Type B pancreatic cell (in vitro differentiated cells): ENCODE results near the gene LRRC15. TPM values are rescaled to one million over a fixed set of nuclear protein-coding genes. Genes with fewer than 3 reads are reported as not detected.
A peak's percentile ranks its signal among the peaks of the same experiment; 100 is the strongest.

Experiments
- DNase-seq: peaks from one replicate; pipeline ENCODE4 v3.0.0; 2021; ENCODE audit warnings: mixed read lengths; ENCODE audit not compliant: unreplicated experiment; ENCODE audit errors: extremely low spot score
- H3K27ac Mint-ChIP-seq: 2 replicates; pipeline ENCODE4 v1.8.0; 2021; ENCODE audit warnings: mild to moderate bottlenecking, mixed read lengths
- H3K27me3 Mint-ChIP-seq: 2 replicates; pipeline ENCODE4 v1.8.0; 2021; ENCODE audit warnings: mixed read lengths
- H3K36me3 Mint-ChIP-seq: 2 replicates; pipeline ENCODE4 v1.8.0; 2021; ENCODE audit warnings: mixed read lengths
- H3K4me1 Mint-ChIP-seq: one replicate; pipeline ENCODE4 v1.8.0; 2021; ENCODE audit warnings: mixed read lengths; ENCODE audit not compliant: unreplicated experiment
- H3K4me3 Mint-ChIP-seq: 2 replicates; pipeline ENCODE4 v1.8.0; 2021; ENCODE audit warnings: mild to moderate bottlenecking, mixed read lengths
- H3K9me3 Mint-ChIP-seq: 2 replicates; pipeline ENCODE4 v1.8.0; 2021; ENCODE audit warnings: mixed read lengths
- total RNA-seq: library from RNA; stranded (reverse); gene quantifications from 2 replicates; pipeline ENCODE4 v1.2.1, GENCODE V29; 2021; ENCODE audit warnings: low replicate concordance
- TF ChIP-seq, protein P1 (sequence below): fragments of 200-600 bp; sonication (generic); conservative IDR thresholded peaks from 2 replicates; pipeline ENCODE4 v1.5.0; 2021; ENCODE audit warnings: antibody characterized with exemption, mild to moderate bottlenecking

The LRRC15 gene
- total RNA-seq, 1 donor from 2014 or later, result 0.07 TPM

GRCh38 chr3:194315965-194316361 is 53.6 kb downstream of the LRRC15 start:
- TF ChIP-seq, protein P1, sequence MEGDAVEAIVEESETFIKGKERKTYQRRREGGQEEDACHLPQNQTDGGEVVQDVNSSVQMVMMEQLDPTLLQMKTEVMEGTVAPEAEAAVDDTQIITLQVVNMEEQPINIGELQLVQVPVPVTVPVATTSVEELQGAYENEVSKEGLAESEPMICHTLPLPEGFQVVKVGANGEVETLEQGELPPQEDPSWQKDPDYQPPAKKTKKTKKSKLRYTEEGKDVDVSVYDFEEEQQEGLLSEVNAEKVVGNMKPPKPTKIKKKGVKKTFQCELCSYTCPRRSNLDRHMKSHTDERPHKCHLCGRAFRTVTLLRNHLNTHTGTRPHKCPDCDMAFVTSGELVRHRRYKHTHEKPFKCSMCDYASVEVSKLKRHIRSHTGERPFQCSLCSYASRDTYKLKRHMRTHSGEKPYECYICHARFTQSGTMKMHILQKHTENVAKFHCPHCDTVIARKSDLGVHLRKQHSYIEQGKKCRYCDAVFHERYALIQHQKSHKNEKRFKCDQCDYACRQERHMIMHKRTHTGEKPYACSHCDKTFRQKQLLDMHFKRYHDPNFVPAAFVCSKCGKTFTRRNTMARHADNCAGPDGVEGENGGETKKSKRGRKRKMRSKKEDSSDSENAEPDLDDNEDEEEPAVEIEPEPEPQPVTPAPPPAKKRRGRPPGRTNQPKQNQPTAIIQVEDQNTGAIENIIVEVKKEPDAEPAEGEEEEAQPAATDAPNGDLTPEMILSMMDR, result peak; percentile 2
- H3K36me3 Mint-ChIP-seq, result peaks cover 16% of the 10 kb centered on the region
- no peak for DNase-seq
- H3K4me3 Mint-ChIP-seq, result peak overlapping the region; percentile 63
- H3K27me3 Mint-ChIP-seq, result peaks cover 9% of the 10 kb centered on the region
- H3K9me3 Mint-ChIP-seq, result peaks cover 6% of the 10 kb centered on the region
- peak overlapping the region; percentile 11 for H3K27ac Mint-ChIP-seq
- peaks cover 33% of the 10 kb centered on the region for H3K4me1 Mint-ChIP-seq

GRCh38 chr3:194315088-194315964 is 54.2 kb downstream of the LRRC15 start:
- H3K27me3 Mint-ChIP-seq, result peaks cover 9% of the 10 kb centered on the region
- TF ChIP-seq, protein P1, result peak; percentile 98

GRCh38 chr3:194314388-194315068 is 55.0 kb downstream of the LRRC15 start:
- Mint-ChIP-seq H3K4me1 (peaks cover 43% of the 10 kb centered on the region), H3K4me3 (peak overlapping the region; percentile 78)
- TF ChIP-seq, protein P1, result no peak

More at GRCh38 chr3:194315088-194315964, 54.2 kb downstream of the LRRC15 start:
- peaks cover 37% of the 10 kb centered on the region for H3K4me1 Mint-ChIP-seq
- peak overlapping the region; percentile 78 for H3K4me3 Mint-ChIP-seq
- H3K9me3 Mint-ChIP-seq, result peaks cover 6% of the 10 kb centered on the region
- peak; percentile 94 for DNase-seq
- peak overlapping the region; percentile 74 for H3K27ac Mint-ChIP-seq
- peaks cover 19% of the 10 kb centered on the region for H3K36me3 Mint-ChIP-seq

GRCh38 chr3:194313560-194314387 is 55.8 kb downstream of the LRRC15 start:
- peaks cover 10% of the 10 kb centered on the region for H3K27me3 Mint-ChIP-seq
- DNase-seq, result no peak
- H3K9me3 Mint-ChIP-seq, result peaks cover 6% of the 10 kb centered on the region
- peak overlapping the region; percentile 89 for H3K27ac Mint-ChIP-seq
- H3K36me3 Mint-ChIP-seq, result peaks cover 14% of the 10 kb centered on the region
- H3K4me3 Mint-ChIP-seq, result peak overlapping the region; percentile 88
- TF ChIP-seq, protein P1, result peak; percentile 49
- peaks cover 50% of the 10 kb centered on the region for H3K4me1 Mint-ChIP-seq

More at GRCh38 chr3:194314388-194315068, 55.0 kb downstream of the LRRC15 start:
- peaks cover 9% of the 10 kb centered on the region for H3K27me3 Mint-ChIP-seq
- H3K9me3 Mint-ChIP-seq, result peaks cover 6% of the 10 kb centered on the region
- H3K36me3 Mint-ChIP-seq, result peaks cover 18% of the 10 kb centered on the region
- no peak for DNase-seq
- peak overlapping the region; percentile 74 for H3K27ac Mint-ChIP-seq

DNA sequence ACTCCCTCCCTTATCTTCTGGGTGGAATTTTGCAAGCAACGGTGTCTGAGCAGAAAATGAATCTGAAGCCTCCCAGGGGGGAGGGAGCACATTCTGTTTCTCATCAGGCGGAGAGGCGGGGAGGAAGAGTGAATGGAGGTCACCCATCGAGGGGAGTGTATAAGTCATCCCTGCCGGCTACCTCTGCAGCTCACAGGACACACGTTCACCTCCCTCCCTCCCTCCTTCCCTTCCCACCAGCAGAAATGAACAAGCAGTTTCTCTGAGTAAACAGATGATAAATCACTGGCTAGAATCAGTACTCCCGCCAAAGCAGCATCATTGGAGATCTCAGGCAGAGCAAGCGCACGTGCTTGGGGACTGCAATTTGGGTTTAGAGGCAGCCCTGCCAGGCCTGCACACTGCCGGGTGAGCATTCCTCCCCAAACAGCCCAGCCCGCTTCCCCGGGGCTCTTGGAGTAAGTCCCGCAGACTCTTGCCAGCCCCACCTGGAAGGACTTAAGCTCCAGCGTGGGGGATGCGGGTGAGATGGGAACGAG is 56.7 kb downstream of the LRRC15 start:
- peak overlapping the region; percentile 88 for H3K4me3 Mint-ChIP-seq
- H3K27me3 Mint-ChIP-seq, result peaks cover 12% of the 10 kb centered on the region
- H3K9me3 Mint-ChIP-seq, result peaks cover 5% of the 10 kb centered on the region
- peaks cover 15% of the 10 kb centered on the region for H3K36me3 Mint-ChIP-seq
- H3K4me1 Mint-ChIP-seq, result peaks cover 57% of the 10 kb centered on the region
- H3K27ac Mint-ChIP-seq, result peak overlapping the region; percentile 89
- TF ChIP-seq, protein P1, result no peak
- DNase-seq, result no peak
